ENCODE results near the gene SMG6. TPM values are rescaled to one million over a fixed set of nuclear protein-coding genes. Genes with fewer than 3 reads are reported as not detected.
A peak's percentile ranks its signal among the peaks of the same experiment; 100 is the strongest.

SMG6 gene
- total and polyA plus RNA-seq, 2 of the 13 experiments (the other 11 are each of a cell fraction or from before 2014, with no cell fraction given), result 4.6 to 14.6 TPM

DNA sequence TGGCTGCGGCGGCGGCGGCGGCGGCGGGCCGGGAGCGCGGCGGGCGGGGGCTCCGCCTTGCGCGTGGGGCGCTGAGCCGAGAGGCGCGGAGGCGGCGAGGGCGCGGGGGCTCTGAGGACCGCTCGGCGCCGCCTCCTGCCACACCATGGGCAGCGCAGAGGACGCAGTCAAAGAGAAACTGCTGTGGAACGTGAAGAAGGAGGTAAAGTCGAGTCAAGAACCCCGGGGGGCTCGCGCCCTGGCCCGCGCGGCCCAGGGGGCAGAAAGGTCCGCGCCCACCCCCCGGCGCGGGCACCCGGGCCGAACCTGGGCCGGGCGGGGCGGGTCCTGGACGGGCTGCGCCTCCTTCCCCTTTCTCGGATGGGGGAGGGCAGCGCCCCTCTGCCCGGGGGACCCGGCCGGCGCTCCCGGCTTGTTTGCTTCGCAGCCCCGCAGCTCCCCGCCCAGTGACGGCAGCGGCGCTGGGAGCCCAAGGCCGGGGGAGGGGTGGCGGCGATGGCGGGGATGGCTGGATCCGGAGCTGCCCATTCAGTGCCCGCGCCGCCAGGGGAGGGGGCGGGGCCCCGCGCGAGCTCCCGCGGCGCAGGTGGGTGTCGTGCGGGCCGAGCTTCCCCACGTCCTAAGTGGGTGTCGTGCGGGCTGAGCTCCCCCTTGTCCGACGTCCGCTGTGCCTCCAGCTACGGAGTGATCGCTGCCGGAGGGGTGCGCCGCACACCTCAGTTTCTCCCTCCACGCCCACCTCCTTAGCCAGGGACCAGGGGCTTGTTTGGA, 34.1 kb upstream of the SMG6 start:
- in situ Hi-C loops (cut with HindIII; ENCODE audit: extremely low pct_ligation_motif_present, low pct_unique_long_range_greater_than_20kb), result no loop called here
- H3K4me2 ChIP-seq (ENCODE audit: low read depth, low read length), result peak overlapping the region; percentile 73
- 33% methylated on average over 1 of the region's 92 CpGs for WGBS (ENCODE audit: low lambda C conversion rate)
- POLR2A ChIA-PET, result interaction anchor here (1.0 to 2.1 kb wide), 6 partner anchors 10 to 286 kb away, joined by 3 to 10 read pairs (median 6); partner anchors contain the start of genes SMG6 and SRR
- no TSS peak for BruUV-seq (replicated peaks)
- no peaks in the 10 kb centered on the region; a peak in 1 of 5 replicates for H3K27me3 ChIP-seq (ENCODE audit: control insufficient read depth in 1 of 2, insufficient read depth in 2 of 2, low read length in 2 of 2)
- peaks cover 35% of the 10 kb centered on the region for H3K4me1 ChIP-seq (ENCODE audit: insufficient read depth, low read length)
- CTCF ChIA-PET (ENCODE audit: low intra/inter-chr PET ratio, low total read pairs), result no interaction called here
- peak; percentile 51 for ATAC-seq
- H3K9me3 ChIP-seq (ENCODE audit: low read length), result no peaks in the 10 kb centered on the region
- no peak for FAIRE-seq
- H3K27ac ChIP-seq (ENCODE audit: extremely low read length, insufficient read depth, low read length), result peak overlapping the region; percentile 72
- peak; percentile 46 for DNase-seq (ENCODE audit: low spot score)
- no peak overlapping the region for H2AFZ ChIP-seq (ENCODE audit: low read length)
- peaks cover 41% of the 10 kb centered on the region for H3K79me2 ChIP-seq (ENCODE audit: insufficient read depth, low read length)
- H4K20me1 ChIP-seq (ENCODE audit: insufficient read depth, low read length), result no peaks in the 10 kb centered on the region
- intact Hi-C loops (cut with micrococcal nuclease; ENCODE audit: unreplicated experiment), result loop anchor here (5.0 kb wide), 1 partner anchor 65 kb away; the partner anchor contains the start of gene MNT
- H3K36me3 ChIP-seq (replicated peaks in 1 of 2; ENCODE audit: control insufficient read depth in 1 of 2, insufficient read depth in 2 of 2, low read length in 2 of 2), result peaks cover 15 to 25% of the 10 kb centered on the region in 2 experiments
- peak overlapping the region; percentile 96 for H3K9ac ChIP-seq (ENCODE audit: insufficient read depth, low read depth, low read length)
- H3K4me3 ChIP-seq (replicated peaks in 1 of 3; ENCODE audit: insufficient read depth in 1 of 3, low read depth in 2 of 3, low read length in 3 of 3), result peak overlapping the region; percentile 67 to 100 (median 99)
- TF ChIP-seq, protein P1, sequence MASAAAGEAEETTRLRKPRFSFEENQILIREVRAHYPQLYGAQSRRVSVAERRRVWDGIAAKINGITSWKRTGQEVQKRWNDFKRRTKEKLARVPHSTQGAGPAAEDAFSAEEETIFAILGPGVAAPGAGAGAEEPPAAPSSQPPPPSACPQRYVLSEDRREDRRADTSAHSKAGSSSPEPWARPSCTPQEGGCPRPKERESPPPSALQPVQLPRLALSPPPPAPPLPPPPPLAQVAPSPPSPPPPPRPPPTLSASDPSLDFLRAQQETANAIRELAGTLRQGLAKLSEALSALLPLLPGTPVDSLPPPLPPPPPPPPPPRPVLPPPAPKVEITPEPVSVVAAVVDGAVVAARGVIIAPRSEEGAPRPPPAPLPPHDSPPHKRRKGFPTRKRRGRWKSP (CRISPR knock-in tag; IDR thresholded peaks at IDR 0.05), result no peak
- peak; percentile 49 for TF ChIP-seq HNRNPK (IDR thresholded peaks at IDR 0.05; ENCODE audit: low read depth, low read length, poor library complexity, severe bottlenecking)
- peak; percentile 49 for TF ChIP-seq ZNF883 (CRISPR knock-in tag; IDR thresholded peaks at IDR 0.05; ENCODE audit: not compliant biosample characterization)
- no peak for TF ChIP-seq HOXA9 (CRISPR knock-in tag; IDR thresholded peaks at IDR 0.05; ENCODE audit: borderline replicate concordance)
- TF ChIP-seq ZNF570 (CRISPR knock-in tag; IDR thresholded peaks at IDR 0.05; ENCODE audit: borderline replicate concordance), result no peak
- 0 out of 2 replicates have a peak, but pooled peaks have one; percentile 36 for TF ChIP-seq ZNF674 (CRISPR knock-in tag; IDR thresholded peaks at IDR 0.05; ENCODE audit: low read depth)
- 0 out of 2 replicates have a peak, but pooled peaks have one; percentile 13 for TF ChIP-seq NR2C2 (CRISPR knock-in tag; IDR thresholded peaks at IDR 0.05; ENCODE audit: borderline replicate concordance)
- 0 out of 2 replicates have a peak, but pooled peaks have one; percentile 45 for TF ChIP-seq HNRNPL (IDR thresholded peaks at IDR 0.05; ENCODE audit: low read depth, low read length)
- TF ChIP-seq, protein P2, sequence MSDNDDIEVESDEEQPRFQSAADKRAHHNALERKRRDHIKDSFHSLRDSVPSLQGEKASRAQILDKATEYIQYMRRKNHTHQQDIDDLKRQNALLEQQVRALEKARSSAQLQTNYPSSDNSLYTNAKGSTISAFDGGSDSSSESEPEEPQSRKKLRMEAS (IDR thresholded peaks at IDR 0.05), result peak; percentile 28; the same call in 1 of the 2 replicates
- no peak for TF ChIP-seq ZIK1 (CRISPR knock-in tag; IDR thresholded peaks at IDR 0.05; ENCODE audit: borderline replicate concordance, low read depth)
- no peak for TF ChIP-seq TAF15 (IDR thresholded peaks at IDR 0.05; ENCODE audit: low read depth, low read length, poor library complexity, severe bottlenecking)
- TF ChIP-seq ZNF430 (CRISPR knock-in tag; IDR thresholded peaks at IDR 0.05), result 0 out of 2 replicates have a peak, but pooled peaks have one; percentile 37
- TF ChIP-seq SCMH1 (CRISPR knock-in tag; IDR thresholded peaks at IDR 0.05; ENCODE audit: borderline replicate concordance), result no peak
- TF ChIP-seq, protein P3, sequence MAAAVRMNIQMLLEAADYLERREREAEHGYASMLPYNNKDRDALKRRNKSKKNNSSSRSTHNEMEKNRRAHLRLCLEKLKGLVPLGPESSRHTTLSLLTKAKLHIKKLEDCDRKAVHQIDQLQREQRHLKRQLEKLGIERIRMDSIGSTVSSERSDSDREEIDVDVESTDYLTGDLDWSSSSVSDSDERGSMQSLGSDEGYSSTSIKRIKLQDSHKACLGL (CRISPR knock-in tag; IDR thresholded peaks at IDR 0.05), result peak; percentile 43; the same call in 1 of the 2 replicates
- 0 out of 2 replicates have a peak, but pooled peaks have one; percentile 8 for TF ChIP-seq HDAC1 (CRISPR knock-in tag; IDR thresholded peaks at IDR 0.05)
- TF ChIP-seq, protein P4, sequence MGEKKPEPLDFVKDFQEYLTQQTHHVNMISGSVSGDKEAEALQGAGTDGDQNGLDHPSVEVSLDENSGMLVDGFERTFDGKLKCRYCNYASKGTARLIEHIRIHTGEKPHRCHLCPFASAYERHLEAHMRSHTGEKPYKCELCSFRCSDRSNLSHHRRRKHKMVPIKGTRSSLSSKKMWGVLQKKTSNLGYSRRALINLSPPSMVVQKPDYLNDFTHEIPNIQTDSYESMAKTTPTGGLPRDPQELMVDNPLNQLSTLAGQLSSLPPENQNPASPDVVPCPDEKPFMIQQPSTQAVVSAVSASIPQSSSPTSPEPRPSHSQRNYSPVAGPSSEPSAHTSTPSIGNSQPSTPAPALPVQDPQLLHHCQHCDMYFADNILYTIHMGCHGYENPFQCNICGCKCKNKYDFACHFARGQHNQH (CRISPR knock-in tag; IDR thresholded peaks at IDR 0.05), result no peak
- 0 out of 2 replicates have a peak, but pooled peaks have one; percentile 35 for TF ChIP-seq ZNF317 (CRISPR knock-in tag; IDR thresholded peaks at IDR 0.05)
- no peak for TF ChIP-seq ZNF225 (CRISPR knock-in tag; IDR thresholded peaks at IDR 0.05)
- TF ChIP-seq MLLT10 (CRISPR knock-in tag; IDR thresholded peaks at IDR 0.05), result no peak

Measured in HepG2 (cell line).